ENCODE data around the gene KCNJ5.

KCNJ5 gene

DNA sequence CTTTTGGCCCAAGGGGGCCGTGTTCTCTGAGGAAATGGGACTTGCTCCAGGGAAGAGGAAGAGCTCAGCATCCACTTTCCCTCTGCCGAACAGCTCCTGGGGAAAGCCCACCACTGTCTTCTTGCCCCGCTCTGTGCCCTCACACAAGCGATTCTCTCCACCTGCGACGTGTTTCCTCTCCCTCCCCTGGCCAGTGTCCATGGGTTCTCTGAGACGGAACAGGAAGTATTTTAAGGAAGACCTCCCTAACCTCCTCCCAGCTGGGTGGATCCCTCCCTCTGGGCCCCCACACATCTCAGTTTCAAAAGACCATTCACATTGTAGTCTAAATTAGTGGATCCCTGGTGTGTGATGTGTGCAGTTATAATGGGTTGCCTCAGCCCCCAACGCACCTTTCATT lies 50.0 kb downstream of the KCNJ5 start:
- Histone ChIP-seq H3K27ac (ENCODE audit: low read depth, low read length) (no peak overlapping the region), H2AFZ (ENCODE audit: low read length, unreplicated experiment) (no peak overlapping the region), H3K79me2 (ENCODE audit: control insufficient read depth, insufficient read depth, low read length, unreplicated experiment) (no peaks in the 10 kb centered on the region), H3K36me3 (ENCODE audit: insufficient read depth, low read length) (no peaks in the 10 kb centered on the region), H3K4me3 (ENCODE audit: low read depth, low read length) (no peak overlapping the region), H3K4me1 (ENCODE audit: control insufficient read depth, insufficient read depth, low read length, unreplicated experiment) (no peaks in the 10 kb centered on the region), H3K27me3 (ENCODE audit: insufficient read depth, low read length) (peaks cover 25% of the 10 kb centered on the region; the same call in 1 of the 2 replicates)

DNA sequence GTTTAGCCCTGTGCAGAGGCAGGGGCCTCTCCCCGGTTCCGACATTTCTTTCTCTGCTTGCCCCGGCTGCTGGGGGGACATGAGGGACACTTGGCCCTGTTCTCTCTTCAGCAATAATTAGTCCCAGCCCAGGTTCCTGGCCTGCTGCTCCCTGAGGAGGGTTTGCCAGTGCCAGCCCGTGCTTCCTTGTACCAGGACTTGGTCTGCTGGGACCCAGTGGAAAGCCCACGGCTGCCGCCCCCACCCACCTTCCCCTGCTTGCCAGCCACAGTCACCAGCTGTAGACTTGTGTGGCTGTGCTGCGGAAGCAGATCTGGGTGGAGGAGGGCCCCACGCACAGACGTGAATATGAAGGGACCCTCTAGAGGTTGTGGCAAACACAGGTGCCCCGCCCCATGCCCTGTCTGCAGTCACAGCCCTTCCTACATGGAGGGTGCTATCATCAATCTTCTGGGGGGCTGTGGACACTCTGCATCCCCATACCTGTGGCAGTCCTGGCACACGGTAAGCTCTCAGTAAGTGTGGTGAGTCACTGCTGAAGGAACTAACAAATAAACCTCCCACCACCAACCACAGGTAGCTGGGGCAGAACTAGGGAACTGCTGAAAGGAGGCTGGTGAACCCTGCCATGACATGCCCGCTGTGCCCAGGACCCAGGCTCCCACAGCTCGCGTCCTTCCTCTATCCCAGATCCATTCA lies 50.6 kb downstream of the KCNJ5 start:
- H2AFZ ChIP-seq (ENCODE audit: low read length, unreplicated experiment), result no peak overlapping the region
- H3K4me3 ChIP-seq (ENCODE audit: low read depth, low read length), result no peak overlapping the region
- peaks cover 25% of the 10 kb centered on the region; the same call in 1 of the 2 replicates for H3K27me3 ChIP-seq (ENCODE audit: insufficient read depth, low read length)
- H3K27ac ChIP-seq (ENCODE audit: low read depth, low read length), result no peak overlapping the region
- no peaks in the 10 kb centered on the region for H3K4me1 ChIP-seq (ENCODE audit: control insufficient read depth, insufficient read depth, low read length, unreplicated experiment)
- no peaks in the 10 kb centered on the region for H3K79me2 ChIP-seq (ENCODE audit: control insufficient read depth, insufficient read depth, low read length, unreplicated experiment)
- no peaks in the 10 kb centered on the region for H3K36me3 ChIP-seq (ENCODE audit: insufficient read depth, low read length)

DNA sequence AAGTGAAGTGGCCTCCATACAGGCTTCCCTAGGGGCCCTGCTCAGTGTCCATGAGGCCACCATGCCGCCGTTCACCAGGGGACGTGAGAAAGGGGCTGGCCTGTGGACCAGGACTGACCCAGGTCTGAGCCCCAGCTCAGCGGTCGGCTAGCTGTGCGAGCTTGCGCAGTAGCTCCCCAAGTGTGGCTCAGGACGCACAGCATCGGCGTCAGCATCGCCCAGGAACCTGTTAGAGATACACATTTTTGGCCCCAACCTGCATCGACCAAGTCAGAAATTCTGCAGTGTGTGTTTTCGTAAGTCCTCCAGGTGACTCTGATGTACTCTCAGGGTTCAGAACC lies 51.1 kb downstream of the KCNJ5 start:
- Histone ChIP-seq H3K4me1 (ENCODE audit: control insufficient read depth, insufficient read depth, low read length, unreplicated experiment) (no peaks in the 10 kb centered on the region), H3K4me3 (ENCODE audit: low read depth, low read length) (no peak overlapping the region), H3K36me3 (ENCODE audit: insufficient read depth, low read length) (no peaks in the 10 kb centered on the region), H3K27me3 (ENCODE audit: insufficient read depth, low read length) (peaks cover 25% of the 10 kb centered on the region; the same call in 1 of the 2 replicates), H3K79me2 (ENCODE audit: control insufficient read depth, insufficient read depth, low read length, unreplicated experiment) (no peaks in the 10 kb centered on the region), H2AFZ (ENCODE audit: low read length, unreplicated experiment) (no peak overlapping the region), H3K27ac (ENCODE audit: low read depth, low read length) (no peak overlapping the region)

DNA sequence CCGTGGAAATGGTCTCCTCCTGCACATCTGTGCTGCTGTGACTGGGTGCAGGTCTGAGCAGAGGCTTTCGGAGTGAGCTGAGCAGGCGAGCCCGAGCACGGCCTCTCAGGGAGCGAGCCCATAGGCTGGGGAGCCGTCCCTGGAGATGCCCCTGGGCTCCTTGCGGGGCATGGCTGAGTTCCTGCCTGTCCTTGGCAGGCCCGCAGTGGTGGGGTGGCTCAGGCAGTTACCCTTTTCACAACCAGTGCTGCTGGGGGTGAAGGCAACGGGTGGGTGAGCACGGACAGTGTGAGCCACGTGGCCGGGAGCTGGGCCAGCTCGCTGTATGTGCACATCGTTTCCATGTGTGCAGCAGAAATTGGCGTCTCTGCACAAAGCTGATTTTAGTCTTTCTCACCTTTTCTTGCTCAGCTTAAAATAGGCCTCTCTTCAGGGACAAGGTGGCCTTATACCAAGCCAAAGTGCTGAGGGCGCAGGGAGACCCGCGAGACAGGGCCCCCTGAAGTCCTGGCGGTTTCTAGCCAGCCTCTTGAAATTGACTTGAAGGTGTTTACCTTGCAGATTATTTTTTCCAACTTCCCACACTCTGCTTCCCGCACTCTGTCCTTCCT lies 51.8 kb downstream of the KCNJ5 start, which contains the start of gene TP53AIP1:
TSS of gene TP53AIP1 (minus strand) at position 55 of the 611 bp plus-strand sequence. CDS start 5,053 bp downstream, outside the sequence.
- Histone ChIP-seq H3K4me1 (ENCODE audit: control insufficient read depth, insufficient read depth, low read length, unreplicated experiment) (no peaks in the 10 kb centered on the region), H3K36me3 (ENCODE audit: insufficient read depth, low read length) (no peaks in the 10 kb centered on the region), H2AFZ (ENCODE audit: low read length, unreplicated experiment) (no peak within 1 kb of the TSS), H3K27me3 (ENCODE audit: insufficient read depth, low read length) (peaks cover 25% of the 10 kb centered on the region; the same call in 1 of the 2 replicates), H3K79me2 (ENCODE audit: control insufficient read depth, insufficient read depth, low read length, unreplicated experiment) (no peaks in the 10 kb centered on the region), H3K27ac (ENCODE audit: low read depth, low read length) (no peak within 1 kb of the TSS), H3K4me3 (ENCODE audit: low read depth, low read length) (no peak within 1 kb of the TSS)

DNA sequence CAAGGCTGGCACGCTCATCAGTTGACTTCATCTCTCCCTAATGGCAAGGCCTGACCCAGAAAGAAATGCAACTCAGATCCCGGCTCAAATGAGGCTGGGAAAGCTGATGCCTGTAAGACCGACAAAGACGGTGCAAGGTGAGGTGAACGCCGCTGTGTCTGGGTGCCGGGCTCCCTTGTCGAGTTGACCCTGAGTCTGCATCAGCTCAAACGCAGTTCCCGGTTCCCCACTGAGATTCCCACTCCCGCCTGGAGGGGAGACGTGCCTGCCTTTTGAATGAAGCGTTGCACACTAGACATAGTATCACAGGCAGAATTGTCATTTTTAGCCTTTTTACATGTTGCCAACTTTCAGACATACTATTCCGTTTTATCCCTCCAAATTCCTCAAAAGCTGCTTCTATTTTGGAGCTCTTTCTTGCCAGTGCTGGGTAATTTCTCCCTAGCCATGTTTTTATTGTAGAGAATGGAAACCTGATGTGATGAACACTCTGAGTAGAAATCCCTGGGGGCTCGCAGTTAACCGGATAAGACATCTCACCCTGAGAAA lies 52.3 kb downstream of the KCNJ5 start:
- Histone ChIP-seq H2AFZ (ENCODE audit: low read length, unreplicated experiment) (no peak overlapping the region), H3K4me3 (ENCODE audit: low read depth, low read length) (no peak overlapping the region), H3K79me2 (ENCODE audit: control insufficient read depth, insufficient read depth, low read length, unreplicated experiment) (no peaks in the 10 kb centered on the region), H3K27me3 (ENCODE audit: insufficient read depth, low read length) (peaks cover 25% of the 10 kb centered on the region; the same call in 1 of the 2 replicates), H3K4me1 (ENCODE audit: control insufficient read depth, insufficient read depth, low read length, unreplicated experiment) (no peaks in the 10 kb centered on the region), H3K36me3 (ENCODE audit: insufficient read depth, low read length) (no peaks in the 10 kb centered on the region), H3K27ac (ENCODE audit: low read depth, low read length) (no peak overlapping the region)

DNA sequence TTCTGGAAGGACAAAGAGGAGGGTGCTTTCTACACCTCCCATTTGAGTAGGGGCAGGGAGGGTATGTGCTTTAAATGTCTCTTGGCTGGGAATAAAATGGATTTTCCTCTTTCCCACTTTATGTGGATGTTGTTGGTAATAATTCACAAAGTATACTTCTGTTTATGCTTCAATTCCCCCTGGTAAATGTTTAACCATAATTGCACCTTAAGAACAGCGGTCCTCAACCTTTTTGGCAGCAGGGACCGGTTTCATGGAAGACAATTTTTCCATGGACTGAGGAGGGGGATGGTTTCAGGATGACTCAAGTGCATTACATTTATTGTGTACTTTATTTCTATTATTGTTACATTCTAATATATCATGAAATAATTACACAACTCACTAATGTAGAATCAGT lies 55.5 kb downstream of the KCNJ5 start:
- no peak overlapping the region for H3K27ac ChIP-seq (ENCODE audit: low read depth, low read length)
- H2AFZ ChIP-seq (ENCODE audit: low read length, unreplicated experiment), result no peak overlapping the region
- H3K36me3 ChIP-seq (ENCODE audit: insufficient read depth, low read length), result no peaks in the 10 kb centered on the region
- no peaks in the 10 kb centered on the region for H3K4me1 ChIP-seq (ENCODE audit: control insufficient read depth, insufficient read depth, low read length, unreplicated experiment)
- 0 out of 2 replicates have a peak, but pooled peaks cover under 1% of the 10 kb centered on the region for H3K27me3 ChIP-seq (ENCODE audit: insufficient read depth, low read length)
- H3K79me2 ChIP-seq (ENCODE audit: control insufficient read depth, insufficient read depth, low read length, unreplicated experiment), result no peaks in the 10 kb centered on the region
- no peak overlapping the region for H3K4me3 ChIP-seq (ENCODE audit: low read depth, low read length)

DNA sequence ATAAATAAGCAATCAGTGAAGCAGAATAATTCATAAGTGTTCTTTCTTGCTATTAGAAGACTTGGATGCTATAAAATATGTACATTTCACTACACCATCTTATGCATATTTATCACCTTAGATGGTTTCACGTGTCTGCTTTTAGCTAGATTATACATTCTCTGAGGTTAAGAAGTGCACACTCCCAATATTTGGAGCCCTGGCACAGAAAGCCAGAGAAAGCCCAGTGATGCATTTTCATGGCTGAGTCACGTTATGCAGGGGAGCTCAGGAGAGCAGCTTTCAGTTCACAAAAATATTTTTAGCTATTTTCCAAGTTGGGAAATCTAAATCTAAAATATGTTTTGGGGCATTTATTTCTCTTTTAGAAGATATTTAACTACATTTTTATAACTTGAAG lies 56.6 kb downstream of the KCNJ5 start:
- Histone ChIP-seq H3K79me2 (ENCODE audit: control insufficient read depth, insufficient read depth, low read length, unreplicated experiment) (no peaks in the 10 kb centered on the region), H3K4me1 (ENCODE audit: control insufficient read depth, insufficient read depth, low read length, unreplicated experiment) (no peaks in the 10 kb centered on the region), H3K4me3 (ENCODE audit: low read depth, low read length) (no peak overlapping the region)

DNA sequence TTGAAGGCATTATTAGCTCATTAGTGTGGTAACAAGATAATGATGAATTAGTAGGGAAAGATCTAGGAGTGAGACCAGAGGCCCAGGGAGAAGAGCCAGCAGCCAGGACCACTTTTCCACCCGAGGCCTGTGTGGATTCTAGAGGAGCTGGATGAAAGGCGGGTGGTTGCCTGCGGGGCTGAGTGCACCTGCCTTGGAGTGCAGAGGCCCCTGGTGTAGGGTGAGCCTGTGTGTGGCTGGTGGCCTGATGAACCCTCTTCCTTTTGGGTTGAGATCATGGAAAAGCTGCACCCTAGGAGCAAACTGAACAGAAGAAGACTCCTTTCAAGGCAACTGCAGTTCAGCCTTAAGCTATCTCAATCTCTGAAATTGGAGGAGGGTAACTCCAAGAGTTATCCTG lies 57.4 kb downstream of the KCNJ5 start:
- Histone ChIP-seq H3K36me3 (ENCODE audit: insufficient read depth, low read length) (no peaks in the 10 kb centered on the region), H3K79me2 (ENCODE audit: control insufficient read depth, insufficient read depth, low read length, unreplicated experiment) (no peaks in the 10 kb centered on the region)

More for the DNA sequence above, 56.6 kb downstream of the KCNJ5 start:
- Histone ChIP-seq H3K27ac (ENCODE audit: low read depth, low read length) (no peak overlapping the region), H3K27me3 (ENCODE audit: insufficient read depth, low read length) (no peaks in the 10 kb centered on the region), H3K36me3 (ENCODE audit: insufficient read depth, low read length) (no peaks in the 10 kb centered on the region), H2AFZ (ENCODE audit: low read length, unreplicated experiment) (no peak overlapping the region)

DNA sequence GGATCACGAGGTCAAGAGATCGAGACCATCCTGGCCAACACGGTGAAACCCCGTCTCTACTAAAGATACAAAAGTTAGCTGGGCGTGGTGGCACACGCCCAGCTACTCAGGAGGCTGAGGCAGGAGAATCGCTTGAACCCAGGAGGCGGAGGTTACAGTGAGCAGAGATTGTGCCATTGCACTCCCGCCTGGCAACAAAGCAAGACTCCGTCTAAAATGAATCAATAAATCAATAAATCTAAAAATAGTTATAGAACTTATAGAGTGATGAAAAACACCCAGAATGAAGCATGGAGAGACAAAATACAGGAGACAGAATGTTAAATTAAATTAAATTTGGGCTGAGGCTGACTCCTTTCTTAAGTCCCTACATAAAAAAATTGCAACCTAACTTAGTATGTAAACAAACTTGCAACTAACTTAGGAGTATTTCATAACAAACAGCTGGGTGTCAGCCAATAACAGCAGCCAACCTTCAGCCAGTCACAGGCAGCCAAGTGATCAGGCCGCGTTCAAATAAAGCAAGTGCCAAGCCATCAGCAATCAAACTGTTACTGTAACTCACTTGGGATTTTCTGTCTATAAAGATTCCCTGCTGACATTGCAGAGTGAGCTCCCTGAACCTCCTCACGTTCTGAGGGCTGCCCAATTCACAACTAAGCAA lies 58.8 kb downstream of the KCNJ5 start:
- H3K36me3 ChIP-seq (ENCODE audit: insufficient read depth, low read length), result no peaks in the 10 kb centered on the region
- no peak overlapping the region for H2AFZ ChIP-seq (ENCODE audit: low read length, unreplicated experiment)
- H3K27me3 ChIP-seq (ENCODE audit: insufficient read depth, low read length), result no peaks in the 10 kb centered on the region
- H3K79me2 ChIP-seq (ENCODE audit: control insufficient read depth, insufficient read depth, low read length, unreplicated experiment), result no peaks in the 10 kb centered on the region
- H3K4me1 ChIP-seq (ENCODE audit: control insufficient read depth, insufficient read depth, low read length, unreplicated experiment), result no peaks in the 10 kb centered on the region
- H3K27ac ChIP-seq (ENCODE audit: low read depth, low read length), result no peak overlapping the region
- H3K4me3 ChIP-seq (ENCODE audit: low read depth, low read length), result no peak overlapping the region

More for the DNA sequence above, 57.4 kb downstream of the KCNJ5 start:
- Histone ChIP-seq H2AFZ (ENCODE audit: low read length, unreplicated experiment) (no peak overlapping the region), H3K27ac (ENCODE audit: low read depth, low read length) (no peak overlapping the region), H3K4me3 (ENCODE audit: low read depth, low read length) (no peak overlapping the region), H3K27me3 (ENCODE audit: insufficient read depth, low read length) (no peaks in the 10 kb centered on the region), H3K4me1 (ENCODE audit: control insufficient read depth, insufficient read depth, low read length, unreplicated experiment) (no peaks in the 10 kb centered on the region)

DNA sequence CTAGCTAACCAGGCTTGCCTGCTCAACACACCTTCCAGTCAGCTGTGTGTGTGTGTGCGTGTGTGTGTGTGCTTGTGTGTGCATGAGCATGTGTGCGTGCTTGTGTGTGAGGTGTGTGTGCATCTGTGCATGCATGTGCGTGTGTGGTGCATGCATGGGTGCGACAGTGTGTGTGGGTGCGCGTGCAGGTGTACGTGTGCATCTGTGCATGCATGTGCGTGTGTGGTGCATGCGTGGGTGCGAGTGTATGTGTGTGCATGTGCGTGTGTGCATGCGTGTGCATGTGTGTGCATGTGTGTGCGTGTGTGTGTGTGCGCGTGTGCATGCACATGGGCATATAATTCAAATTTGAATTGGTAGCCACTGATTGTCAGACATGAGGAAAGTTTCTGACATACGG lies 62.0 kb downstream of the KCNJ5 start:
- no peak overlapping the region for H3K4me3 ChIP-seq (ENCODE audit: low read depth, low read length)
- no peaks in the 10 kb centered on the region for H3K79me2 ChIP-seq (ENCODE audit: control insufficient read depth, insufficient read depth, low read length, unreplicated experiment)
- H3K27me3 ChIP-seq (ENCODE audit: insufficient read depth, low read length), result no peaks in the 10 kb centered on the region
- H2AFZ ChIP-seq (ENCODE audit: low read length, unreplicated experiment), result no peak overlapping the region
- no peaks in the 10 kb centered on the region for H3K36me3 ChIP-seq (ENCODE audit: insufficient read depth, low read length)
- H3K27ac ChIP-seq (ENCODE audit: low read depth, low read length), result no peak overlapping the region
- H3K4me1 ChIP-seq (ENCODE audit: control insufficient read depth, insufficient read depth, low read length, unreplicated experiment), result no peaks in the 10 kb centered on the region
